HG03439 (cell line): Measurements from ENCODE around the gene USP34.
A peak's percentile ranks its signal among the peaks of the same experiment; 100 is the strongest.
"Not testable (repeated sequence)": the region's sequence is repeated elsewhere in the genome, so short reads cannot be mapped to it uniquely, and the experiment has no call there.

Experiments used
- ATAC-seq: cut with Tn5 transposase; IDR thresholded peaks from one replicate; pipeline ENCODE4 v1.9.1; 2021; ENCODE audit warnings: mild to moderate bottlenecking, moderate library complexity; ENCODE audit not compliant: unreplicated experiment

USP34 gene

GRCh38 chr2:61165946-61166345, 304.9 kb downstream of the USP34 start:
- ATAC-seq: no peak

- not testable (repeated sequence) for ATAC-seq
Observed at GRCh38 chr2:61165082-61165481, 305.8 kb downstream of the USP34 start.

GRCh38 chr2:61162721-61163120, 308.2 kb downstream of the USP34 start:
- ATAC-seq: no peak

- ATAC-seq: no peak
Observed at GRCh38 chr2:61161888-61162287, 309.0 kb downstream of the USP34 start, which contains the start of gene C2orf74. Gene C2orf74 (plus strand): TSS chr2:61162188. CDS start chr2:61162515, 327 bp downstream.

- no peak for ATAC-seq
Observed at GRCh38 chr2:61158356-61158955, 312.4 kb downstream of the USP34 start.

- ATAC-seq: no peak
Observed at GRCh38 chr2:61157371-61158003, 313.4 kb downstream of the USP34 start.

GRCh38 chr2:61151436-61151835, 319.5 kb downstream of the USP34 start:
- no peak for ATAC-seq

GRCh38 chr2:61149074-61149473, 321.8 kb downstream of the USP34 start:
- no peak for ATAC-seq

- not testable (repeated sequence) for ATAC-seq
Observed at GRCh38 chr2:61148091-61148490, 322.8 kb downstream of the USP34 start.

GRCh38 chr2:61145990-61146389, 324.9 kb downstream of the USP34 start:
- ATAC-seq: no peak

- peak; percentile 90 for ATAC-seq
Observed at GRCh38 chr2:61144697-61145268, 326.1 kb downstream of the USP34 start.

GRCh38 chr2:61141151-61141550, 329.7 kb downstream of the USP34 start:
- no peak for ATAC-seq

GRCh38 chr2:61138859-61139258, 332.0 kb downstream of the USP34 start:
- ATAC-seq: no peak
